Activated T-helper 2 cell treated with anti-CD3 and anti-CD28 coated beads, Interferon-gamma antibody, Interleukin-2, Interleukin-4, amounts not matched to agents 10 μg/mL and 5 μg/mL and 100 μg/mL, durations not matched to agents 14 hours and 24 hours and 36 hours (primary cell): ENCODE measurements around the gene PLA2G7. TPM values are rescaled to one million over a fixed set of nuclear protein-coding genes. Genes with fewer than 3 reads are reported as not detected.
"Not testable (repeated sequence)": the region's sequence is repeated elsewhere in the genome, so short reads cannot be mapped to it uniquely, and the experiment has no call there.

Experiments used
- DNase-seq: peaks from one replicate; pipeline ENCODE4 v3.0.0; 2021; ENCODE audit warnings: low spot score
- H3K27ac Mint-ChIP-seq: one replicate; pipeline ENCODE4 v1.8.0; 2021; ENCODE audit warnings: mixed read lengths
- H3K27me3 Mint-ChIP-seq: one replicate; pipeline ENCODE4 v1.8.0; 2021; ENCODE audit warnings: low read depth, mixed read lengths
- H3K36me3 Mint-ChIP-seq: one replicate; pipeline ENCODE4 v1.8.0; 2021; ENCODE audit warnings: low read depth, mixed read lengths
- H3K4me1 Mint-ChIP-seq: one replicate; pipeline ENCODE4 v1.8.0; 2021; ENCODE audit warnings: low read depth, mixed read lengths
- H3K4me3 Mint-ChIP-seq: one replicate; pipeline ENCODE4 v1.8.0; 2021; ENCODE audit warnings: low read depth, mild to moderate bottlenecking, moderate library complexity, mixed read lengths
- H3K9me3 Mint-ChIP-seq: one replicate; pipeline ENCODE4 v1.8.0; 2021; ENCODE audit warnings: mixed read lengths
- intact Hi-C: fragments of 100-400 bp; cut with micrococcal nuclease; formaldehyde crosslinking; loops from one replicate; pipeline ENCODE4 v1.15.1; 2023
- total RNA-seq: library from RNA; stranded (reverse); gene quantifications from 2 replicates; pipeline ENCODE4 v1.2.3, GENCODE V29; 2022

PLA2G7 gene
- not detected in 2 replicates for total RNA-seq

GRCh38 chr6:46734867-46735719 lies at the start of gene PLA2G7:
Gene PLA2G7, minus strand, starts transcription at chr6:46735375. Its CDS starts 12,484 bp downstream, at chr6:46722891.
- intact Hi-C loops = no loop called here
- Mint-ChIP-seq H3K36me3 (no peaks in the 10 kb centered on the region), H3K9me3 (no peaks in the 10 kb centered on the region), H3K4me1 (peaks cover 2% of the 10 kb centered on the region), H3K27me3 (peaks cover 57% of the 10 kb centered on the region), H3K27ac (no peak within 1 kb of the TSS), H3K4me3 (no peak within 1 kb of the TSS)
- no peak for DNase-seq

- intact Hi-C loops = no loop called here
- no peak for DNase-seq
- Mint-ChIP-seq H3K27ac (no peak overlapping the region), H3K36me3 (no peaks in the 10 kb centered on the region), H3K9me3 (no peaks in the 10 kb centered on the region), H3K27me3 (no peaks in the 10 kb centered on the region), H3K4me3 (no peak overlapping the region), H3K4me1 (no peaks in the 10 kb centered on the region)
Observed at GRCh38 chr6:46784535-46784934, 49.4 kb upstream of the PLA2G7 start.

GRCh38 chr6:46781478-46782378 lies 46.6 kb upstream of the PLA2G7 start:
- DNase-seq = no peak
- intact Hi-C loops = no loop called here

GRCh38 chr6:46777476-46778346 lies 42.5 kb upstream of the PLA2G7 start:
- H3K27me3 Mint-ChIP-seq = no peaks in the 10 kb centered on the region
- H3K4me3 Mint-ChIP-seq = no peak overlapping the region
- H3K27ac Mint-ChIP-seq = no peak overlapping the region
- no peak for DNase-seq
- no peaks in the 10 kb centered on the region for H3K36me3 Mint-ChIP-seq
- no peaks in the 10 kb centered on the region for H3K4me1 Mint-ChIP-seq
- H3K9me3 Mint-ChIP-seq = no peaks in the 10 kb centered on the region
- intact Hi-C loops = no loop called here

More at GRCh38 chr6:46781478-46782378, 46.6 kb upstream of the PLA2G7 start:
- no peaks in the 10 kb centered on the region for H3K4me1 Mint-ChIP-seq
- H3K36me3 Mint-ChIP-seq = no peaks in the 10 kb centered on the region
- no peak overlapping the region for H3K4me3 Mint-ChIP-seq
- no peaks in the 10 kb centered on the region for H3K27me3 Mint-ChIP-seq
- H3K27ac Mint-ChIP-seq = no peak overlapping the region
- H3K9me3 Mint-ChIP-seq = no peaks in the 10 kb centered on the region

- Mint-ChIP-seq H3K27ac (no peak overlapping the region), H3K4me3 (no peak overlapping the region), H3K27me3 (no peaks in the 10 kb centered on the region), H3K4me1 (no peaks in the 10 kb centered on the region), H3K36me3 (no peaks in the 10 kb centered on the region), H3K9me3 (no peaks in the 10 kb centered on the region)
- no peak for DNase-seq
- intact Hi-C loops = no loop called here
Observed at GRCh38 chr6:46776070-46776712, 41.0 kb upstream of the PLA2G7 start.

- H3K4me3 Mint-ChIP-seq, H3K36me3 Mint-ChIP-seq, H3K27ac Mint-ChIP-seq, DNase-seq, intact Hi-C loops, H3K4me1 Mint-ChIP-seq, H3K9me3 Mint-ChIP-seq, H3K27me3 Mint-ChIP-seq: not testable (repeated sequence)
Observed at GRCh38 chr6:46774736-46775135, 39.6 kb upstream of the PLA2G7 start.

GRCh38 chr6:46773201-46773855 lies 38.2 kb upstream of the PLA2G7 start:
- H3K27ac Mint-ChIP-seq = no peak overlapping the region
- H3K36me3 Mint-ChIP-seq = no peaks in the 10 kb centered on the region
- DNase-seq = no peak
- no peaks in the 10 kb centered on the region for H3K4me1 Mint-ChIP-seq
- no peaks in the 10 kb centered on the region for H3K9me3 Mint-ChIP-seq
- intact Hi-C loops = no loop called here
- no peak overlapping the region for H3K4me3 Mint-ChIP-seq
- H3K27me3 Mint-ChIP-seq = no peaks in the 10 kb centered on the region

GRCh38 chr6:46772762-46773161 lies 37.6 kb upstream of the PLA2G7 start:
- intact Hi-C loops = no loop called here
- no peak for DNase-seq
- no peaks in the 10 kb centered on the region for H3K4me1 Mint-ChIP-seq
- no peak overlapping the region for H3K27ac Mint-ChIP-seq
- peaks cover 1% of the 10 kb centered on the region for H3K27me3 Mint-ChIP-seq
- H3K36me3 Mint-ChIP-seq = no peaks in the 10 kb centered on the region
- no peaks in the 10 kb centered on the region for H3K9me3 Mint-ChIP-seq
- H3K4me3 Mint-ChIP-seq = no peak overlapping the region

GRCh38 chr6:46772016-46772415 lies 36.8 kb upstream of the PLA2G7 start:
- no peaks in the 10 kb centered on the region for H3K36me3 Mint-ChIP-seq
- peaks cover 4% of the 10 kb centered on the region for H3K27me3 Mint-ChIP-seq
- no peaks in the 10 kb centered on the region for H3K4me1 Mint-ChIP-seq
- intact Hi-C loops = no loop called here
- no peak for DNase-seq
- no peak overlapping the region for H3K4me3 Mint-ChIP-seq
- no peak overlapping the region for H3K27ac Mint-ChIP-seq
- no peaks in the 10 kb centered on the region for H3K9me3 Mint-ChIP-seq

- Mint-ChIP-seq H3K27me3 (peaks cover 6% of the 10 kb centered on the region), H3K4me1 (no peaks in the 10 kb centered on the region), H3K27ac (no peak overlapping the region), H3K4me3 (no peak overlapping the region), H3K36me3 (no peaks in the 10 kb centered on the region), H3K9me3 (no peaks in the 10 kb centered on the region)
- intact Hi-C loops = no loop called here
- no peak for DNase-seq
Observed at GRCh38 chr6:46764961-46765360, 29.8 kb upstream of the PLA2G7 start.

- DNase-seq, H3K36me3 Mint-ChIP-seq, H3K27me3 Mint-ChIP-seq, H3K4me3 Mint-ChIP-seq, H3K4me1 Mint-ChIP-seq, H3K27ac Mint-ChIP-seq, H3K9me3 Mint-ChIP-seq, intact Hi-C loops: not testable (repeated sequence)
Observed at GRCh38 chr6:46764280-46764679, 29.1 kb upstream of the PLA2G7 start.

- intact Hi-C loops = no loop called here
- no peak overlapping the region for H3K27ac Mint-ChIP-seq
- H3K4me3 Mint-ChIP-seq = no peak overlapping the region
- DNase-seq = no peak
- H3K36me3 Mint-ChIP-seq = no peaks in the 10 kb centered on the region
- no peaks in the 10 kb centered on the region for H3K4me1 Mint-ChIP-seq
- peaks cover 6% of the 10 kb centered on the region for H3K27me3 Mint-ChIP-seq
- no peaks in the 10 kb centered on the region for H3K9me3 Mint-ChIP-seq
Observed at GRCh38 chr6:46763466-46763865, 28.3 kb upstream of the PLA2G7 start.
